GM18870 (cell line): ENCODE measurements around the gene CBLC.
"Not testable (repeated sequence)": the region's sequence is repeated elsewhere in the genome, so short reads cannot be mapped to it uniquely, and the experiment has no call there.

ENCODE experiments used
- ATAC-seq: cut with Tn5 transposase; IDR thresholded peaks from one replicate; pipeline ENCODE4 v1.9.1; 2021; ENCODE audit warnings: moderate library complexity; ENCODE audit not compliant: unreplicated experiment

Gene CBLC

DNA sequence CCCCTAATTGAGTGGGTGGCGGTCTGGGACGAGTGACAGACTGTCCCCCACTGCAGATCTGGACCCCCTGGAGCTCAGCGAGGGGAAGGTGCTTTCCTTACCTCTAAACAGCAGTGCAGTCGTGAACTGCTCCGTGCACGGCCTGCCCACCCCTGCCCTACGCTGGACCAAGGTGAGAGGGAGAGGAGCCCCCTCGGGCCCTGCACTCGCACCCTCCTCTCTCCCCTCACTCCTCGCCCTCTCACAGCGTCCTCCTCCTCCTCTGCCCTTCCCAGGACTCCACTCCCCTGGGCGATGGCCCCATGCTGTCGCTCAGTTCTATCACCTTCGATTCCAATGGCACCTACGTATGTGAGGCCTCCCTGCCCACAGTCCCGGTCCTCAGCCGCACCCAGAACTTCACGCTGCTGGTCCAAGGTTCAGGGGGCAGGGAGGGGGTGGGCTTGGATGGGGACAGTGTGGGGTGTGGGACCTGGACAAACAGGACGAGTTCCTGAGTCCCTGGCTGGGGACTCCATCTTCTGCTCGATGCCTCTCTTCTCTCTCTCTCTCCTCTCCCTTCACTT lies 40.9 kb downstream of the CBLC start:
- no peak for ATAC-seq

GRCh38 chr19:44819246-44819832 lies 41.6 kb downstream of the CBLC start:
- ATAC-seq: no peak

DNA sequence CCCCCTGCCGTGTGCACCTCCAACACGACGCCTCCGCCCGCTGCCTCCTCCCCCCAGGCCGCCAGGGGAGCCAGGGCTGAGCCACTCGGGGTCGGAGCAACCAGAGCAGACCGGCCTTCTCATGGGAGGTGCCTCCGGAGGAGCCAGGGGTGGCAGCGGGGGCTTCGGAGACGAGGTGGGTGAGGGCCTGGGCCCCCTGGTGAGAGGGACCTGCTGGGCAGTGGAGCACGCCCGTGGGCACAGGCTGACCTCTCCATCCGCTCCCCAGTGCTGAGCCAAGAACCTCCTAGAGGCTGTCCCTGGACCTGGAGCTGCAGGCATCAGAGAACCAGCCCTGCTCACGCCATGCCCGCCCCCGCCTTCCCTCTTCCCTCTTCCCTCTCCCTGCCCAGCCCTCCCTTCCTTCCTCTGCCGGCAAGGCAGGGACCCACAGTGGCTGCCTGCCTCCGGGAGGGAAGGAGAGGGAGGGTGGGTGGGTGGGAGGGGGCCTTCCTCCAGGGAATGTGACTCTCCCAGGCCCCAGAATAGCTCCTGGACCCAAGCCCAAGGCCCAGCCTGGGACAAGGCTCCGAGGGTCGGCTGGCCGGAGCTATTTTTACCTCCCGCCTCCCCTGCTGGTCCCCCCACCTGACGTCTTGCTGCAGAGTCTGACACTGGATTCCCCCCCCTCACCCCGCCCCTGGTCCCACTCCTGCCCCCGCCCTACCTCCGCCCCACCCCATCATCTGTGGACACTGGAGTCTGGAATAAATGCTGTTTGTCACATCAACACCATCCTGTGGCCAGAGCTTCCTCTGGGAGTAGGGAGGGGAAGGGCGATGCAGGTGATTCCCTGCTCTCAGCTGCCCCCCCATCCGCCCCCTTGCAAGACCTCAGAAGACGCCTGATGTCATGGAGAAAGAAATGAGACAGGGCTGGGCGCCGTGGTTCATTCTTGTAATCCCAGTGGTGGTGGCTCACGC lies 43.2 kb downstream of the CBLC start:
- ATAC-seq: no peak

DNA sequence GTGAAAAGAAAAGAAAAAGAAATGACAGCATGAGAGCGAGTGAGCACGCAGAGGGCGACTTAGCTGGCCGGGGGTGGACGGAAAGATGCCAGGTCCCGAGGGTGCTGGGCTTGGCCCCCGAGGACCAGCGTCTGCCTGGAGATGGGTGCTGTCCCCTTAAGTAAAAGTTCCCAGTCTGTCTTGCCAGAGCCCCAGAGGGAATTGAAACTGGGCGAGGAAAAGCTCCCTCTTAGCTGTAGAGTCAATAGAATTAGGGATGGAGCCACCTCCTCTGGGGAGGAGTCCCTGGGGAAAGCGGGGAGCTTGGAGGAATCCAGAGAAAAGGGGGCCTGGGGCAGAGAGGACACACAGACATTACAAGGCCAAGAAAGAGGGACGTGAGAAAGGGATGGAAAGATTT lies 44.5 kb downstream of the CBLC start:
- no peak for ATAC-seq

- ATAC-seq: no peak
Observed at GRCh38 chr19:44822670-44823372, 45.1 kb downstream of the CBLC start.

GRCh38 chr19:44823373-44823698 lies 45.6 kb downstream of the CBLC start:
- no peak for ATAC-seq

- no peak for ATAC-seq
Observed at GRCh38 chr19:44824761-44825160, 47.1 kb downstream of the CBLC start.

GRCh38 chr19:44832875-44833274 lies 55.2 kb downstream of the CBLC start:
- not testable (repeated sequence) for ATAC-seq

GRCh38 chr19:44834399-44834798 lies 56.7 kb downstream of the CBLC start:
- ATAC-seq: not testable (repeated sequence)

- no peak for ATAC-seq
Observed at GRCh38 chr19:44839276-44839675, 61.6 kb downstream of the CBLC start.

GRCh38 chr19:44840811-44841210 lies 63.1 kb downstream of the CBLC start:
- ATAC-seq: no peak

DNA sequence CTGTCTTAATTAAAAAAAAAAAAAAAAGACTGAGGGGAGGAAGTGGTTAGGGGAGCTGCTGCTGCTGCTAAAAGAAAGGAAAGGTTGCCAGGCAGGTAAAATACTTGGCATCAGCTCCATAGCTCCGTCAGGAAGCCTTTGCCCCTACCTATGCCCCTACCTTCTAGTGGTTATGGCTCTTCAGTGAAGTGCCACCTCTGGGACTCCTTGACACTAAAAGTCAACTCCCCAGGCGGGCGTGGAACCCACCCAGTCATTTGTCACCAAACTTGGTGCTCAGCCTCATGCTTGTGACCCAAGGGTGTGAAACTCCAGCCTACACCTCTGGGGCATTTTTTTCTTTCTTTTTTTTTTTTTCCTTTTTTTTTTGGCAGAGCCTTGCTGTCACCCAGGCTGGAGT lies 63.5 kb downstream of the CBLC start:
- ATAC-seq: no peak

- no peak for ATAC-seq
Observed at GRCh38 chr19:44845286-44845611, 67.6 kb downstream of the CBLC start.

- no peak for ATAC-seq
Observed at GRCh38 chr19:44845612-44846454, 68.1 kb downstream of the CBLC start, which contains the start of gene NECTIN2. Gene NECTIN2 (plus strand): TSS chr19:44846297. CDS start chr19:44846526, 229 bp downstream.

GRCh38 chr19:44846455-44847143 lies 68.9 kb downstream of the CBLC start:
- no peak for ATAC-seq

- ATAC-seq: no peak
Observed at GRCh38 chr19:44847144-44848035, 69.7 kb downstream of the CBLC start.

- no peak for ATAC-seq
Observed at GRCh38 chr19:44848036-44848811, 70.5 kb downstream of the CBLC start.

DNA sequence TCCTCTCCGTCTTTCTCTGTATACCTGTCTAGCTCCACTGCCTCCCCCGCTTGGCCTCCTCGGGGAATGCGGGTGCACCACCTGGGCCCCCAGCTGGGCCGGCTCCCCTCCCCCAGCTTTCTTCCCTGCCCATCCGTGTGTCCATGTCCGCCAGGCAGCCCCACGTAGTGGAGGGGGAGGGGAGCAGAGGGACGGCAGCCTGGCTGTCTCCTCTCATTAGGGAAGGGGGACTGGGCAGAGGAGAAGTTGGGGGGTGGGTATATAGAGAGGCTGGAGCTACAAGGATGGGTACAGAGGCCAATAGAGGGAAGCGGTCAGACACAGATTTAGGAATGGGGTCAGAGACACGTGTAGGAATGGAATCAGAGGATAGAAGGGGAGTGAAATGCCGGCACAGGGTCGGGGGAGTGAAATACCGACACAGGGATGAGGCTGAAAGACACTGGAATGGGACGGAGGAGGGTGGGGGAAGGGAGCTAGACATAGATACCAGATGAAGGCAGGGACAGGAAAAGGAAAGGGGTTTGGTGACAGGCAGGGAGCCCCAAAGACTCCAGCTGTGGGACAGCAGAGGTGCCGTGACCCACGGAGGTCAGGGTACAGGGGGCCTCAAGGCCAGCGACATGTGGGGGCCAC lies 71.2 kb downstream of the CBLC start:
- ATAC-seq: no peak
